Erythroblast (primary cell): ENCODE measurements around the gene RBP7.

Experiments used
- GATA1 ChIP-seq: IDR thresholded peaks from 2 replicates; pipeline ENCODE4 v1.6.1; 2011; ENCODE audit warnings: low read depth, mild to moderate bottlenecking, control low read depth, low read length, moderate library complexity
- POLR2A ChIP-seq: IDR thresholded peaks from 2 replicates; pipeline ENCODE4 v1.6.1; 2011; ENCODE audit warnings: mild to moderate bottlenecking, low read length

DNA sequence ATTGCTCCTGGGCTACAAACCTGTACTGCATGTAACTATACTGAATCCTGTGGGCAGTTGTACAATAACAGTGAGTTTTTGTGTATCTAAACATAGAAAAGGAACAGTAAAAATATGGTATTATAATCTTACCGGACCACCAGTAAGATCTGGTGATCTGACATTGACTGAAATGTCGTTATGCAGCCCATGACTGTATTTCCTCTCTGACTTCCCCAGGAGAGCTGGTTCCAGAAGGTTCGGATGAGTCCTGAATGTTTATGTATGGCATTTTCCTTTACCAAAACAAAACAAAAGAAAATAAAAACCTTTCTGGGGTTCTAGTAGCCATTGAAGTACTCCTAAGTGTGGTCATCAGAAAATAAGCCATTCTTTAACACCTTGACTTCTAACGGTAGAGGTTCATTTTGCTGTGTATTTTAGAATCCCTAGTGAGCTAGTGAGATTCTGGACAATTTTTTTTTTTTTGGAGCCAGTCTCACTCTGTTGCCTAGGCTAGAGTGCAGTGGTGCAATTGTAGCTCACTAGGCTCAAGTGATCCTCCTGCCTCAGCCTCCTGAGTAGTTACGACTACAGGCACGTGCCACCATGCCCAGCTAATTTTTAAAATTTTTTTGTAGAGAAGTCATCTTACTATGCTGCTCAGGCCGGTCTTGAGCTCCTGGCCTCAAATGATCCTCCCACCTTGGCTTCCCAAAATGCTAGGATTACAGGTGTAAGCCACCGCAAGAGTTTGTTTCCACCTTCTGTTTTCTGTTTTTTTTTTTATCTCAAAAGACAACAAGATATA lies 63.5 kb downstream of the RBP7 start:
- TF ChIP-seq POLR2A (no peak), GATA1 (no peak)
